ENCODE data around the gene PSD2. TPM values are rescaled to one million over a fixed set of nuclear protein-coding genes. Genes with fewer than 3 reads are reported as not detected.

PSD2 gene
- total and polyA plus RNA-seq, 2 of the 13 experiments (the other 11 are each of a cell fraction or from before 2014, with no cell fraction given) = 0.07 TPM; not detected in 1

DNA sequence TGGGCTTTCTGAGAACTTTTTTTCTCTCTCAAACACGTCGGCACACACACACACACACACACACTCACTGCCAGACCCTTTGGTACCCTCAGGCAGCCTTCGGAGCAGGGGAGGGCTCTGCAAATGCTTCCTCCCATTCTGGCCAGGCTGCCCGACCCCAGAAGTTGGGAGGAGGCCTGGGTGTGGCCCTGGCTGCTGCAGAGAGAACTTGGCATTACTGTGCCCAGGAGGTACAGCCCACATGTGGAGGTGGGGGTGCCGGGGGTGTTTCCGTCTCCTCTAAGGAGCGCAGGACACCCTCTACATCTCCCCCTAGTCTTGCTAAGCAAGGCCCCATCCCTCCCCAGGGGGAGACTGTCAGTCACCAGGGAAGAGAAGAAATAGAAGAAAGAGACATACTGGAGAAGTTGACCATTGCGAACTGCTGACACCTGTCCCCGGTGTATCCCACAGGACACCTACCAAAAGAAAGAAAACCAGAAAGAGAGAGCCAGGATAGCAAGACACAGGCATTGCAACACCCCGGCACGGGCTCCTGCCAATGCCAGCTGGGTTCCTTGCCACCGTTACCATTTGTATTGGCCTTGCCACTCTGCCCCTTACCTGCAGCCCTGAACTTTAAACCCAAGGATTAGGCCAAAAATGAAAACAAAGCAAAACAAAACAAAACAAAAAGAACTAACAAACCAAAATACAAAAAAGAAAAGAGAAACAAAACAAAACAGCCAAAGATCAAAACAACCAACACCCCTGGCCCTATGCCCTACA is 69.3 kb downstream of the PSD2 start:
- DNase-seq (ENCODE audit: low spot score) (no peak), ATAC-seq (no peak), FAIRE-seq (no peak)
- H3K27ac ChIP-seq (ENCODE audit: extremely low read length, insufficient read depth, low read length) = no peak overlapping the region
- intact Hi-C loops (cut with micrococcal nuclease; ENCODE audit: unreplicated experiment) = loop anchor here (1.0 to 10.0 kb wide), 2 partner anchors 78 to 100 kb away; no protein-coding TSS in a partner anchor
- H3K4me1 ChIP-seq (ENCODE audit: insufficient read depth, low read length) = no peaks in the 10 kb centered on the region
- peaks cover 4 to 18% of the 10 kb centered on the region in 2 experiments; a peak in 3 of 5 replicates for H3K27me3 ChIP-seq (ENCODE audit: control insufficient read depth in 1 of 2, insufficient read depth in 2 of 2, low read length in 2 of 2)
- H3K36me3 ChIP-seq (replicated peaks in 1 of 2; ENCODE audit: control insufficient read depth in 1 of 2, insufficient read depth in 2 of 2, low read length in 2 of 2) = no peaks in the 10 kb centered on the region
- CTCF ChIA-PET (ENCODE audit: low intra/inter-chr PET ratio, low total read pairs) = interaction anchor here (0.7 to 2.6 kb wide), 4 partner anchors 21 to 292 kb away, joined by 3 to 28 read pairs (median 4); no protein-coding TSS in a partner anchor
- no TSS peak for BruUV-seq (replicated peaks)
- H3K4me3 ChIP-seq (replicated peaks in 1 of 3; ENCODE audit: insufficient read depth in 1 of 3, low read depth in 2 of 3, low read length in 3 of 3) = no peak overlapping the region
- no peaks in the 10 kb centered on the region for H3K9me3 ChIP-seq (ENCODE audit: low read length)
- no peaks in the 10 kb centered on the region for H3K79me2 ChIP-seq (ENCODE audit: insufficient read depth, low read length)
- in situ Hi-C loops (cut with HindIII; ENCODE audit: extremely low pct_ligation_motif_present, low pct_unique_long_range_greater_than_20kb) = no loop called here
- TF ChIP-seq THAP11 (CRISPR knock-in tag; IDR thresholded peaks at IDR 0.05) (no peak), ZNF44 (CRISPR knock-in tag; IDR thresholded peaks at IDR 0.05) (no peak), DNMT1 (CRISPR knock-in tag; IDR thresholded peaks at IDR 0.05) (no peak), TGIF2 (CRISPR knock-in tag; IDR thresholded peaks at IDR 0.05) (no peak), PHF20 (CRISPR knock-in tag; IDR thresholded peaks at IDR 0.05) (no peak), ZSCAN9 (CRISPR knock-in tag; IDR thresholded peaks at IDR 0.05; ENCODE audit: borderline replicate concordance) (no peak), ZNF549 (CRISPR knock-in tag; IDR thresholded peaks at IDR 0.05) (no peak), FOSL2 (CRISPR knock-in tag; IDR thresholded peaks at IDR 0.05) (no peak), YEATS4 (CRISPR knock-in tag; IDR thresholded peaks at IDR 0.05; ENCODE audit: borderline replicate concordance) (no peak), FOXC1 (CRISPR knock-in tag; IDR thresholded peaks at IDR 0.05; ENCODE audit: borderline replicate concordance) (no peak), SNRNP70 (IDR thresholded peaks at IDR 0.05; ENCODE audit: low read depth, low read length) (no peak), SIX1 (CRISPR knock-in tag; IDR thresholded peaks at IDR 0.05; ENCODE audit: borderline replicate concordance) (no peak)
- TF ChIP-seq, protein P1, sequence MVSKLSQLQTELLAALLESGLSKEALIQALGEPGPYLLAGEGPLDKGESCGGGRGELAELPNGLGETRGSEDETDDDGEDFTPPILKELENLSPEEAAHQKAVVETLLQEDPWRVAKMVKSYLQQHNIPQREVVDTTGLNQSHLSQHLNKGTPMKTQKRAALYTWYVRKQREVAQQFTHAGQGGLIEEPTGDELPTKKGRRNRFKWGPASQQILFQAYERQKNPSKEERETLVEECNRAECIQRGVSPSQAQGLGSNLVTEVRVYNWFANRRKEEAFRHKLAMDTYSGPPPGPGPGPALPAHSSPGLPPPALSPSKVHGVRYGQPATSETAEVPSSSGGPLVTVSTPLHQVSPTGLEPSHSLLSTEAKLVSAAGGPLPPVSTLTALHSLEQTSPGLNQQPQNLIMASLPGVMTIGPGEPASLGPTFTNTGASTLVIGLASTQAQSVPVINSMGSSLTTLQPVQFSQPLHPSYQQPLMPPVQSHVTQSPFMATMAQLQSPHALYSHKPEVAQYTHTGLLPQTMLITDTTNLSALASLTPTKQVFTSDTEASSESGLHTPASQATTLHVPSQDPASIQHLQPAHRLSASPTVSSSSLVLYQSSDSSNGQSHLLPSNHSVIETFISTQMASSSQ (IDR thresholded peaks at IDR 0.05; ENCODE audit: low read depth) = no peak
- TF ChIP-seq, protein P1 (CRISPR knock-in tag; IDR thresholded peaks at IDR 0.05; ENCODE audit: borderline replicate concordance) = no peak
- TF ChIP-seq, protein P2, sequence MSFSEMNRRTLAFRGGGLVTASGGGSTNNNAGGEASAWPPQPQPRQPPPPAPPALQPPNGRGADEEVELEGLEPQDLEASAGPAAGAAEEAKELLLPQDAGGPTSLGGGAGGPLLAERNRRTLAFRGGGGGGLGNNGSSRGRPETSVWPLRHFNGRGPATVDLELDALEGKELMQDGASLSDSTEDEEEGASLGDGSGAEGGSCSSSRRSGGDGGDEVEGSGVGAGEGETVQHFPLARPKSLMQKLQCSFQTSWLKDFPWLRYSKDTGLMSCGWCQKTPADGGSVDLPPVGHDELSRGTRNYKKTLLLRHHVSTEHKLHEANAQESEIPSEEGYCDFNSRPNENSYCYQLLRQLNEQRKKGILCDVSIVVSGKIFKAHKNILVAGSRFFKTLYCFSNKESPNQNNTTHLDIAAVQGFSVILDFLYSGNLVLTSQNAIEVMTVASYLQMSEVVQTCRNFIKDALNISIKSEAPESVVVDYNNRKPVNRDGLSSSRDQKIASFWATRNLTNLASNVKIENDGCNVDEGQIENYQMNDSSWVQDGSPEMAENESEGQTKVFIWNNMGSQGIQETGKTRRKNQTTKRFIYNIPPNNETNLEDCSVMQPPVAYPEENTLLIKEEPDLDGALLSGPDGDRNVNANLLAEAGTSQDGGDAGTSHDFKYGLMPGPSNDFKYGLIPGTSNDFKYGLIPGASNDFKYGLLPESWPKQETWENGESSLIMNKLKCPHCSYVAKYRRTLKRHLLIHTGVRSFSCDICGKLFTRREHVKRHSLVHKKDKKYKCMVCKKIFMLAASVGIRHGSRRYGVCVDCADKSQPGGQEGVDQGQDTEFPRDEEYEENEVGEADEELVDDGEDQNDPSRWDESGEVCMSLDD (CRISPR knock-in tag; IDR thresholded peaks at IDR 0.05; ENCODE audit: borderline replicate concordance) = no peak
- H3K9ac ChIP-seq (ENCODE audit: insufficient read depth, low read depth, low read length) = no peak overlapping the region
- 23% methylated on average over 11 of the region's 12 CpGs for WGBS (ENCODE audit: low lambda C conversion rate)
- POLR2A ChIA-PET = no interaction called here
- no peak overlapping the region for H2AFZ ChIP-seq (ENCODE audit: low read length)
- no peak overlapping the region for H3K4me2 ChIP-seq (ENCODE audit: low read depth, low read length)
- H4K20me1 ChIP-seq (ENCODE audit: insufficient read depth, low read length) = no peaks in the 10 kb centered on the region

Data from HepG2 (cell line).